Keratinocyte (primary cell): ENCODE results near the gene VPS26B.

ENCODE experiments used
- EZH2 ChIP-seq: IDR thresholded peaks from one replicate; pipeline ENCODE4 v1.6.1; 2012; ENCODE audit warnings: inconsistent platforms, mild to moderate bottlenecking, low read length, moderate library complexity
- TF ChIP-seq, protein P1 (sequence below), 3 experiments: IDR thresholded peaks in 1 of 3; conservative IDR thresholded peaks in 1 of 3; optimal IDR thresholded peaks in 1 of 3; 2 replicates in 2 of 3; 3 replicates in 1 of 3; pipeline versions ENCODE3 to v1.5.1; 2011; ENCODE audit warnings: low read length in 3 of 3, mild to moderate bottlenecking in 3 of 3, moderate library complexity in 2 of 3, control low read depth in 1 of 3, inconsistent platforms in 1 of 3; ENCODE audit not compliant: insufficient read depth in 2 of 3; ENCODE audit errors: extremely low read depth in 1 of 3

DNA sequence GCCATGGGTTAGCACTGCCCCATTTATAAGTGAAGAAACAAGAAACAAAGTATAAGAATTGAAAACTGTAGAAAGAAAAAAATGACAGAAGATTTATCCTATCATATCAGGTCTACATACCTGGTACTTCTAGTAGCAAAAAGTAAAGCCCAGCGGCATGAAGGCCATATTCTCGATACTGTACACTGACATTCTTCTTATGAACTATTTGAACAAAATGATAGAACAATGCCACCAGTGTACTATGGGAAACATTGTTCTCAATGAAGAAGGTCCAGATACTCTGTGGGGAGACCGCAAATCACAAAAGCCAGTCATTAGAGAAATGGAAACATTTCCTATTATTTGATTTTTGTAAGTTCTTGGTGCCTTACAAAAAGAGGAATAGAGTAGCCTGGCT is 7.7 kb upstream of the VPS26B start:
- TF ChIP-seq, protein P1, sequence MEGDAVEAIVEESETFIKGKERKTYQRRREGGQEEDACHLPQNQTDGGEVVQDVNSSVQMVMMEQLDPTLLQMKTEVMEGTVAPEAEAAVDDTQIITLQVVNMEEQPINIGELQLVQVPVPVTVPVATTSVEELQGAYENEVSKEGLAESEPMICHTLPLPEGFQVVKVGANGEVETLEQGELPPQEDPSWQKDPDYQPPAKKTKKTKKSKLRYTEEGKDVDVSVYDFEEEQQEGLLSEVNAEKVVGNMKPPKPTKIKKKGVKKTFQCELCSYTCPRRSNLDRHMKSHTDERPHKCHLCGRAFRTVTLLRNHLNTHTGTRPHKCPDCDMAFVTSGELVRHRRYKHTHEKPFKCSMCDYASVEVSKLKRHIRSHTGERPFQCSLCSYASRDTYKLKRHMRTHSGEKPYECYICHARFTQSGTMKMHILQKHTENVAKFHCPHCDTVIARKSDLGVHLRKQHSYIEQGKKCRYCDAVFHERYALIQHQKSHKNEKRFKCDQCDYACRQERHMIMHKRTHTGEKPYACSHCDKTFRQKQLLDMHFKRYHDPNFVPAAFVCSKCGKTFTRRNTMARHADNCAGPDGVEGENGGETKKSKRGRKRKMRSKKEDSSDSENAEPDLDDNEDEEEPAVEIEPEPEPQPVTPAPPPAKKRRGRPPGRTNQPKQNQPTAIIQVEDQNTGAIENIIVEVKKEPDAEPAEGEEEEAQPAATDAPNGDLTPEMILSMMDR (optimal IDR thresholded peaks at IDR 0.05 in 1 of 3, IDR thresholded peaks at IDR 0.05 in 1 of 3, conservative IDR thresholded peaks at IDR 0.05 in 1 of 3; ENCODE audit: extremely low read depth in 1 of 3, insufficient read depth in 2 of 3, low read length in 3 of 3) = no peak
- no peak for TF ChIP-seq EZH2
